Epithelial cell of prostate (primary cell): ENCODE data around the gene NME2.

Source experiments
- DNase-seq: peaks from one replicate; pipeline ENCODE4 v3.0.0-alpha.2; 2011; ENCODE audit warnings: low read depth, low spot score
- H3K27ac ChIP-seq: fragments of 450-650 bp; 2 replicates; pipeline ENCODE4 v1.5.1; 2017; ENCODE audit warnings: mild to moderate bottlenecking

Gene NME2

DNA sequence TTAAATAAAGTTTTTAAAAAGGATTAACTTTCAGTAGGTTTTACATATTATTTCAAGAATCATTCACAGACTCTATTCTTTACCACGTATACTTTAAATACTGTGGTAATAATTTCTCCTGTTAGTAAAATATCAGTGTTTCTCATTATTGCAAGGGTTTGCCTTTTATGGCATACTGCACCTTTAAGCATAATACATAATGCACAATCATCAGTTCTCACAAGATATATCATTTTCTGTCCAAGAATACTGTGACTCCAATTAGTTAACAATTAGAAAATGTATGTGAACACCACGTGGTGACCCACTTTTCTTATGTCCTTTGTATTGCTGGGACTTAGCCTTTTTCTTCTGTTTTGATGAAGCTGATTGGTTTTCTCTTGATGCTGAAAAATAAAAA, 25.7 kb downstream of the NME2 start:
- DNase-seq: no peak
- no peak overlapping the region for H3K27ac ChIP-seq

DNA sequence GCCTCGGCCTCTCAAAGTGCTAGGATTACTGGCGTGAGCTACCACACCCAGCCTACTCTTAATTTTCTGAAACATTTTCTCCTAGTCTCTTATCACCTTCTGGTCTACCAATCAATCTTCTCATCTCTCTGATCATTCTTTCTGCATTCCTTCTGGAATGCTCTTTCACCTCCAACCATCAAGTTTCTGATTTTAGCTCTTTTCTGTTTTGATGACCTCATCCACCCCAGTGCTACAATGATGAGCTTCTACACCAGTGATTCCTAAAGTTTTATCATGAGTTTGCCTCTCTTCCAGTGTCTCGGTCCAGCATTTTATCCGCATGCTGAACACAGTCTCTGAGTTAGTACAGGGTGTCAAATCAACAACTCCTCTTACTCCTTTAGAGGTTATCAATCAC, 31.5 kb downstream of the NME2 start:
- no peak overlapping the region for H3K27ac ChIP-seq
- no peak for DNase-seq

DNA sequence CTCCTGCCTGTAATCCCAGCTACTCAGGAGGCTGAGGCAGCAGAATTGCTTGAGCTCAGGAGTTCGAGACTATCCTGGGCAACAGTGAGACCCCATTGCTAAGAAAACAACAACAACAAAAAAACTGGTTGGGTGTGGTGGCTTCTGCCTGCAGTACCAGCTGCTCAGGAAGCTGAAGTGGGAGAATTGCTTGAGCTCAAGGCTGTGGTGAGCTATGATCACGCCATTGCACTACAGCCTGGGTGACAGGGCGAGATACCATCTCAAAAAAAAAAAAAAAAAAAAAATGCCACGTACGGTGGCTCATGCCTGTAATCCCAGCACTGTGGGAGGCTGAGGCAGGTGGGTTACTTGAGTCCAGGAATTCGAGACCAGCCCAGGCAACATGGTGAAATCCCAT, 34.1 kb downstream of the NME2 start:
- DNase-seq: no peak
- no peak overlapping the region for H3K27ac ChIP-seq

DNA sequence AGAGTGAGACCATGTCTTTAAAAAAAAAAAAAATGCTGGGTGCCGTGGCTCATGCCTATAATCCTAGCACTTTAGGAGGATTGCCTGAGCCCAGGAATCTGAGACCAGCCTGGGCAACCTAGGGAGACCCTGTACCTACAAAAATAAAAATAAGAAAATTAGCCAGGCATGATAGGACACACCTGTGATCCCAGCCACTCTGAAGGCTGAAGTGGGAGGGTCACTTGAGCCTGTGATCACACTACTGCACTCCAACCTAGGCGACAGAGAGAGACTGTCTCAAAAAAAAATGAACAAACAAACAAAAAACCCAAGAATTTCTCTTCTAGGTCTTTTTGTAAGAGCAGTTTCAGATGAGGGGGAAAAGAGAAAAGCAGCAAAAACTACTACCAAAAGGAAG, 34.6 kb downstream of the NME2 start:
- no peak for DNase-seq
- H3K27ac ChIP-seq: no peak overlapping the region

DNA sequence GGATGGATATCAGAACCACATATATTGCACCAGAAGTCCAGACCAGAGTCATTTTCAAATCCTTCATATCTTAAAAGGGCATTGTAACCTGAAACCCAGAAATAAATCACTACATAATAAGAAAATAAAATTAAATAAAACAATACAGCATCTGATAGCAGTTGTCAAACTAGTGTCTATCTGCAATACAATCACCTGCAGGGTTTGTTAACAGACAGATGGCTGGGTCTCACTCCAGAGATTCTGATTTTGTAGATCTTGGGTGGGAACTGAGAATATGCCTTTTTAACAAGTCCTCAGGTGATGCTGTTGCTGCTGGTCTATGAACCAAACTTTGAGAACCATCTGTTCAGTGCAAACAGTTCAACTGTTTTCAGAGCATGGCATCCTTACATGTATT, 37.6 kb downstream of the NME2 start:
- DNase-seq: no peak
- H3K27ac ChIP-seq: no peak overlapping the region

DNA sequence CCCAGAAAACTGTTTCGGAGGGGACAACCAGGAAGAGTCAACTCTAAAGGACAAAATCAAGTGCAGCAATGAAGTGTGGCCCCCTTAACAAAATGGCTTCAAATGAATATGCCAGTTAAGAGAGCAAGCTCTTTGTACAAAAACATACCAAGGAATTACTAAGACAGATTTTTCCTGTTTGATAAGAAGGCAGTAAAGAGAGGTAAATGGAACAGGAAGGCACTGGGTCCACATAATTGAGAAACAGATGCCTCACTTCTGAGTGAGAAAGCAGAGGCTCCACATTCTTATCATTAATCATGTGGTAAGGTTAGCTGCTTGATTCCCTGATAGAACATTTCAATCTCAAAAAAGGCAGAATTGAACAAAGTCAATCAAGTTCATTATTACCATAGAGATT, 48.7 kb downstream of the NME2 start:
- DNase-seq: no peak
- H3K27ac ChIP-seq: no peak overlapping the region

DNA sequence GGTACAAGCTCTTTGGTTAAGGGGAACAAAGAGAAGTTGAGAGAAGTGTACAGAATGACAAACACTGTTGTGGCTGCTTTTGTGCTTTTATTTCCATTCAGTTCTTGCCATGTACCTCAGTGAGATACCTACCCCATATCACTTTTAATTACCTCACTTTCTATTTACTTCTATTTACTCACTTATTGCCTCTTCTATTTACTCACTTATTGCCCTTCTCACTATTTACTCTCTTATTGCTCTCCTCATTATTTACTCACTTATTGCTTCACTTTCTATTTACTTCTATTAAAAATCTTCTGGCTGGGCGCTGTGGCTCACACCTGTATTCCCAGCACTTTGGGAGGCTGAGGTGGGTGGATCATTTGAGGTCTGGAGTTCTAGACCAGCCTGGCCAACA, 51.7 kb downstream of the NME2 start:
- no peak for DNase-seq

DNA sequence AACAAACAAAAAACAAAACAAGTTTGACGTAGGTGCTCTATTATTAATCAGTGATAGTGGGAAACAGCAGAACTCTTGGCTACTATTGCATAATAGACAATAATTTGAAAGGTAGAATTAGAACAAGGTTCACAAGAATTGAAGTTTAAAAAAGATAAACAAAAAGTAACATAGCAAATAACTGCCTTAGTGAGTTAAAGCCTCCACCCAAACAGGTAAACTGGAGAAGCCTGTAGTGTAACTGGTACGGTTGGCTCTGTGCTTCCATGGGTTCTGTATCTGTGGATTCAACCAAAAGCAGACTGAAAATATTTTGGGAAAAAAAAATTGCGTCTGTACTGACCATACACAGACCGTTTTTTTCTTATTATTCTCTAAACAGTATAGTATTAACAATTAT, 55.1 kb downstream of the NME2 start:
- DNase-seq: no peak

More for the DNA sequence above, 51.7 kb downstream of the NME2 start:
- no peak overlapping the region for H3K27ac ChIP-seq

More for the DNA sequence above, 55.1 kb downstream of the NME2 start:
- H3K27ac ChIP-seq: no peak overlapping the region
